ENCODE results near the gene AFF1. TPM values are rescaled to one million over a fixed set of nuclear protein-coding genes. Genes with fewer than 3 reads are reported as not detected.

Gene AFF1, protein sequence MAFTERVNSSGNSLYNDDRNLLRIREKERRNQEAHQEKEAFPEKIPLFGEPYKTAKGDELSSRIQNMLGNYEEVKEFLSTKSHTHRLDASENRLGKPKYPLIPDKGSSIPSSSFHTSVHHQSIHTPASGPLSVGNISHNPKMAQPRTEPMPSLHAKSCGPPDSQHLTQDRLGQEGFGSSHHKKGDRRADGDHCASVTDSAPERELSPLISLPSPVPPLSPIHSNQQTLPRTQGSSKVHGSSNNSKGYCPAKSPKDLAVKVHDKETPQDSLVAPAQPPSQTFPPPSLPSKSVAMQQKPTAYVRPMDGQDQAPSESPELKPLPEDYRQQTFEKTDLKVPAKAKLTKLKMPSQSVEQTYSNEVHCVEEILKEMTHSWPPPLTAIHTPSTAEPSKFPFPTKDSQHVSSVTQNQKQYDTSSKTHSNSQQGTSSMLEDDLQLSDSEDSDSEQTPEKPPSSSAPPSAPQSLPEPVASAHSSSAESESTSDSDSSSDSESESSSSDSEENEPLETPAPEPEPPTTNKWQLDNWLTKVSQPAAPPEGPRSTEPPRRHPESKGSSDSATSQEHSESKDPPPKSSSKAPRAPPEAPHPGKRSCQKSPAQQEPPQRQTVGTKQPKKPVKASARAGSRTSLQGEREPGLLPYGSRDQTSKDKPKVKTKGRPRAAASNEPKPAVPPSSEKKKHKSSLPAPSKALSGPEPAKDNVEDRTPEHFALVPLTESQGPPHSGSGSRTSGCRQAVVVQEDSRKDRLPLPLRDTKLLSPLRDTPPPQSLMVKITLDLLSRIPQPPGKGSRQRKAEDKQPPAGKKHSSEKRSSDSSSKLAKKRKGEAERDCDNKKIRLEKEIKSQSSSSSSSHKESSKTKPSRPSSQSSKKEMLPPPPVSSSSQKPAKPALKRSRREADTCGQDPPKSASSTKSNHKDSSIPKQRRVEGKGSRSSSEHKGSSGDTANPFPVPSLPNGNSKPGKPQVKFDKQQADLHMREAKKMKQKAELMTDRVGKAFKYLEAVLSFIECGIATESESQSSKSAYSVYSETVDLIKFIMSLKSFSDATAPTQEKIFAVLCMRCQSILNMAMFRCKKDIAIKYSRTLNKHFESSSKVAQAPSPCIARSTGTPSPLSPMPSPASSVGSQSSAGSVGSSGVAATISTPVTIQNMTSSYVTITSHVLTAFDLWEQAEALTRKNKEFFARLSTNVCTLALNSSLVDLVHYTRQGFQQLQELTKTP
- total RNA-seq (2021) (45.3 and 52.8 TPM in 2 replicates), Bru-seq, nascent RNA (percentile 88 among the genes with signal in this experiment), BruChase-seq, experiment 1, labeled RNA remaining after a 2-hour chase (percentile 86 among the genes with signal in this experiment), BruChase-seq, experiment 2, labeled RNA remaining after a 6-hour chase (percentile 74 among the genes with signal in this experiment)
- long read RNA-seq, full-length matches to known transcripts: 1 of 13 reads
- long read RNA-seq, partial matches to known transcripts: 2 of 13 reads
- long read RNA-seq, other reads (novel, unspliced or antisense): 10 of 13 reads

GRCh38 chr4:86934771-86935565 lies at the start of gene AFF1:
AFF1 (plus strand) TSS chr4:86935011; CDS start chr4:86948534, 13,523 bp downstream.
- TF ChIP-seq, protein P1, sequence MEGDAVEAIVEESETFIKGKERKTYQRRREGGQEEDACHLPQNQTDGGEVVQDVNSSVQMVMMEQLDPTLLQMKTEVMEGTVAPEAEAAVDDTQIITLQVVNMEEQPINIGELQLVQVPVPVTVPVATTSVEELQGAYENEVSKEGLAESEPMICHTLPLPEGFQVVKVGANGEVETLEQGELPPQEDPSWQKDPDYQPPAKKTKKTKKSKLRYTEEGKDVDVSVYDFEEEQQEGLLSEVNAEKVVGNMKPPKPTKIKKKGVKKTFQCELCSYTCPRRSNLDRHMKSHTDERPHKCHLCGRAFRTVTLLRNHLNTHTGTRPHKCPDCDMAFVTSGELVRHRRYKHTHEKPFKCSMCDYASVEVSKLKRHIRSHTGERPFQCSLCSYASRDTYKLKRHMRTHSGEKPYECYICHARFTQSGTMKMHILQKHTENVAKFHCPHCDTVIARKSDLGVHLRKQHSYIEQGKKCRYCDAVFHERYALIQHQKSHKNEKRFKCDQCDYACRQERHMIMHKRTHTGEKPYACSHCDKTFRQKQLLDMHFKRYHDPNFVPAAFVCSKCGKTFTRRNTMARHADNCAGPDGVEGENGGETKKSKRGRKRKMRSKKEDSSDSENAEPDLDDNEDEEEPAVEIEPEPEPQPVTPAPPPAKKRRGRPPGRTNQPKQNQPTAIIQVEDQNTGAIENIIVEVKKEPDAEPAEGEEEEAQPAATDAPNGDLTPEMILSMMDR (conservative IDR thresholded peaks at IDR 0.05): 0 out of 2 replicates have a peak, but pooled peaks have one; percentile 23
- TF ChIP-seq EZH2 (IDR thresholded peaks at IDR 0.05; ENCODE audit: low read depth): no peak
- H3K4me1 ChIP-seq (replicated peaks; ENCODE audit: insufficient read depth): peaks cover 36% of the 10 kb centered on the region

DNA sequence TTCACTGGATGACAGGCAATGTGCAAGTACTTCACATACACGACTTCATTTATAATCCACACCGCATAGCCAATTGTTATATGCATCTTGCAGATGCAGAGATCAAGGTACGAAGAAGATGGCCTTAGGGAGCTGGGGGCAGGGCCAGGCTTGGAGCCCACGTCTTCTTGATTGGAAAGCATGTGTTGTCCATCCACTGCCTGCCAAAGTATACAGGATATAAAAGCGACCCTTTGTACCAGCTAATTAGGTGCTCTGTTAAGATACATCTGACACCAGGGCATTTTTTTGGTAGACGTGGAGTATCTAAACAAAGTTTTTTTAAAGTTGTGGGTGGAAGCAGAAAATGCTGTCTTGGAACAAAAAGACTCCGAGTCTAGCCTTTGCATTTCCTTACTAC lies 44.0 kb upstream of the AFF1 start:
- peak overlapping the region; percentile 95 for H3K27ac ChIP-seq
- DNase-seq: no peak
- no peaks in the 10 kb centered on the region for H3K79me2 ChIP-seq (ENCODE audit: low read depth)
- BruUV-seq (replicated peaks): no TSS peak
- H4K20me1 ChIP-seq (ENCODE audit: insufficient read depth): no peaks in the 10 kb centered on the region
- TF ChIP-seq EZH2 (IDR thresholded peaks at IDR 0.05; ENCODE audit: low read depth): no peak
- TF ChIP-seq, protein P1 (conservative IDR thresholded peaks at IDR 0.05): no peak
- no peaks in the 10 kb centered on the region for H3K9me3 ChIP-seq (ENCODE audit: insufficient read depth, low read depth)
- no peaks in the 10 kb centered on the region for H3K36me3 ChIP-seq (ENCODE audit: low read depth)
- H3K4me3 ChIP-seq: peak overlapping the region; percentile 71; the same call in 1 of the 2 replicates
- peaks cover 6% of the 10 kb centered on the region; the same call in 1 of the 2 replicates for H3F3A ChIP-seq (ENCODE audit: insufficient read depth, low read depth)
- H3K27me3 ChIP-seq (ENCODE audit: insufficient read depth, low read depth): no peaks in the 10 kb centered on the region
- peaks cover 8% of the 10 kb centered on the region for H3K4me1 ChIP-seq (replicated peaks; ENCODE audit: insufficient read depth)
- peak overlapping the region; percentile 92 for H2AFZ ChIP-seq
- peak overlapping the region; percentile 92 for H3K4me2 ChIP-seq
- ChIA-PET CTCF (no interaction called here), POLR2A (ENCODE audit: unreplicated experiment) (no interaction called here)
- no peaks in the 10 kb centered on the region for H3K9me2 ChIP-seq (ENCODE audit: insufficient read depth)
- intact Hi-C loops (cut with micrococcal nuclease; ENCODE audit: unreplicated experiment): loop anchor here (1.0 to 5.0 kb wide), 3 partner anchors 33 to 436 kb away; no protein-coding TSS in a partner anchor

More at GRCh38 chr4:86934771-86935565, at the start of gene AFF1:
- ChIA-PET POLR2A (ENCODE audit: unreplicated experiment) (interaction anchor here (0.6 to 1.2 kb wide), 7 partner anchors 8 to 1390 kb away, joined by 3 to 11 read pairs (median 7); no protein-coding TSS in a partner anchor), CTCF (interaction anchor here (0.5 to 1.3 kb wide), 6 partner anchors 12 to 1099 kb away, joined by 3 to 9 read pairs (median 4); partner anchors contain the start of gene PTPN13)
- peak; percentile 77 to 88 for DNase-seq
- Histone ChIP-seq H3K27ac (peak within 1 kb of the TSS; percentile 83), H3K79me2 (ENCODE audit: low read depth) (peaks cover 35% of the 10 kb centered on the region), H3K27me3 (ENCODE audit: insufficient read depth, low read depth) (no peaks in the 10 kb centered on the region), H3K9me3 (ENCODE audit: insufficient read depth, low read depth) (no peaks in the 10 kb centered on the region), H3K9me2 (ENCODE audit: insufficient read depth) (no peaks in the 10 kb centered on the region), H3K4me3 (peak within 1 kb of the TSS; percentile 75), H3F3A (ENCODE audit: insufficient read depth, low read depth) (peaks cover 28% of the 10 kb centered on the region), H3K4me2 (peak within 1 kb of the TSS; percentile 91), H2AFZ (peak within 1 kb of the TSS; percentile 88), H4K20me1 (ENCODE audit: insufficient read depth) (no peaks in the 10 kb centered on the region; the same call in 1 of the 2 replicates), H3K36me3 (ENCODE audit: low read depth) (no peaks in the 10 kb centered on the region)
- intact Hi-C loops (cut with micrococcal nuclease; ENCODE audit: unreplicated experiment): loop anchor here (5.0 kb wide), 2 partner anchors 37 to 287 kb away; partner anchors contain the start of gene KLHL8
- no TSS peak for BruUV-seq (replicated peaks)
